ENCODE results near the gene RASGRF1.

The RASGRF1 gene

DNA sequence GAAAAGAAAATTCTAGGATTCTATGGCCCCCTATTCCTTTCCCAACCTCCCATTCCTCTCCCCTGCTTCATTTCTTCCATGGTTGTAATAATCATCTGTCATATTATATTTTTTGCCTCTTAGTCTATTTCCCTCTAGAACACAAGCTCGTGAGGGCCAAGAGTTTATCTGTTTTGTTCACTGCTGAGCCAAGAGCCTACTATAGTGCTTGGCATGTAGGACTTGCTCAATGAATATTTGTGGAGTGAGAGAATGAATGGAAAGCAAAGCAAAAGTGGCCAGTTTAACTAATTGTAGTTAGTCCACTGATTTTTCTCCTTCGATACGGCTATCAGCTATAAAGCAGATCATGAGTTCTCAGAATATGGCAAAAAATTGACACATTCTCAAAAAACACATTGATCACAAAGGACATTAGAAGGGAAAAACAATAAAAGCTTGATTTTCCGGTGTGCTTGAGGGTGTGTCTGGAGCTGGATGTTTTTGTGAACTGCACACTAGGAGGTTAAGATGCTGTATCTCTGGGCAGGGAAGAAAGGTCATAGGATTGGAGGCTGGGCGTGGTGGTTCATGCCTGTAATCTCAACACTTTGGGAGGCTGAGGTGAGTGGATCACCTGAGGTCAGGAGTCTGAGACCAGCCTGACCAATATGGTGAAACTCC is 120.8 kb downstream of the RASGRF1 start:
- H3K4me3 ChIP-seq (ENCODE audit: low read depth, low read length): no peak overlapping the region
- TF ChIP-seq, protein P1, sequence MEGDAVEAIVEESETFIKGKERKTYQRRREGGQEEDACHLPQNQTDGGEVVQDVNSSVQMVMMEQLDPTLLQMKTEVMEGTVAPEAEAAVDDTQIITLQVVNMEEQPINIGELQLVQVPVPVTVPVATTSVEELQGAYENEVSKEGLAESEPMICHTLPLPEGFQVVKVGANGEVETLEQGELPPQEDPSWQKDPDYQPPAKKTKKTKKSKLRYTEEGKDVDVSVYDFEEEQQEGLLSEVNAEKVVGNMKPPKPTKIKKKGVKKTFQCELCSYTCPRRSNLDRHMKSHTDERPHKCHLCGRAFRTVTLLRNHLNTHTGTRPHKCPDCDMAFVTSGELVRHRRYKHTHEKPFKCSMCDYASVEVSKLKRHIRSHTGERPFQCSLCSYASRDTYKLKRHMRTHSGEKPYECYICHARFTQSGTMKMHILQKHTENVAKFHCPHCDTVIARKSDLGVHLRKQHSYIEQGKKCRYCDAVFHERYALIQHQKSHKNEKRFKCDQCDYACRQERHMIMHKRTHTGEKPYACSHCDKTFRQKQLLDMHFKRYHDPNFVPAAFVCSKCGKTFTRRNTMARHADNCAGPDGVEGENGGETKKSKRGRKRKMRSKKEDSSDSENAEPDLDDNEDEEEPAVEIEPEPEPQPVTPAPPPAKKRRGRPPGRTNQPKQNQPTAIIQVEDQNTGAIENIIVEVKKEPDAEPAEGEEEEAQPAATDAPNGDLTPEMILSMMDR (IDR thresholded peaks at IDR 0.05; ENCODE audit: low read depth, low read length, missing control alignments): no peak
- DNase-seq (ENCODE audit: low read depth): no peak

DNA sequence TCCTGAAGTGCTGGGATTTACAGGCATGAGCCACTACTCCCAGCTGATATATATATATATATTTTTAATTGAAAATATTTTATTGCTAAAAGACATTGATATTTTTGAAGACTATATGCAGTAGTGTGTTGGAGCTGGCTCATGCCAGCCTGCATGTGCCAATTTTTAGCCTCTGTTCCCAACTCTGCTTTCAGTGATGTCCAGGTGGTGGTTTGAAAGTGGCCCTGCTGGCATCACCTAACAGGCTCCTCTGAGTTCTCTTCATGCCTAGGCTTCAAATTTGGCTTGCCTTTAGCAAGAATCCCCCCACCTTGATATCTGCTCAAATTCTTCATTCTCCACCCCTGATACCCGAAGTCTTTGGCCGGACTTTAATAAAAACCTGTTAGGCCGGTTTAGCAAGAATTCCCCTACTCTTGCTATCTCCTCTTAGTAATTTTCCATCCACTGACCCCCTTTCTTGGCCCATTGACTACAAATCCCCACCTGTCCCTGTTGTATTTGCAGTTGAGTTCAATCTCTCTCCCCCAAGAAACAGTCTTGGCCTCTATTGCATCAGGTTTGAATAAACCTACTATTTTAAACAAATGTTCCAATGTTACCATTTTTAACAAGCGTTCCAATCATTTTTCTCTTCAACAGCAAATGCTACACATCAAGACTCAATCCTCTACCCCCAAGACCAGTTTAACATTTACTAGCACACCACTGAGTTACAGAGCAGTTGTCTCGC is 121.9 kb downstream of the RASGRF1 start:
- TF ChIP-seq, protein P1 (IDR thresholded peaks at IDR 0.05; ENCODE audit: low read depth, low read length, missing control alignments): no peak
- no peak for DNase-seq (ENCODE audit: low read depth)
- H3K4me3 ChIP-seq (ENCODE audit: low read depth, low read length): no peak overlapping the region

DNA sequence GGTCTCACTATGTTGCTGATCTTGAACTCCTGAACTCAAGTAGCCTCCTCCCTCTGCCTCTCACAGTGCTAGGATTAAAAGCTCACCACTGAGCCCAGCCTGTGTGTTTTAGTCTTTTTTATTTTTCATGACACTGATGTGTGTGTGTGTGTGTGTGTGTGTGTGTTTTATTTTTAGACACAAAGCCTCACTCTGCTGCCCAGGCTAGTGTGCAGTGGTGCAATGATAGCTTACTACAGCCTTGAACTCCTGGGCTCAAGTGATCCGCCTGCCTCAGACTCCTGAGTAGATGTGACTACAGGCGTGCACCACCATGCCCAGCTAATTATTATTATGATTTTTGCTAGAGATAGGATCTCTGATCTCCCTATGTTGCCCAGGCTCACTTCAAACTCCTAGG is 122.5 kb downstream of the RASGRF1 start:
- no peak overlapping the region for H3K4me3 ChIP-seq (ENCODE audit: low read depth, low read length)

DNA sequence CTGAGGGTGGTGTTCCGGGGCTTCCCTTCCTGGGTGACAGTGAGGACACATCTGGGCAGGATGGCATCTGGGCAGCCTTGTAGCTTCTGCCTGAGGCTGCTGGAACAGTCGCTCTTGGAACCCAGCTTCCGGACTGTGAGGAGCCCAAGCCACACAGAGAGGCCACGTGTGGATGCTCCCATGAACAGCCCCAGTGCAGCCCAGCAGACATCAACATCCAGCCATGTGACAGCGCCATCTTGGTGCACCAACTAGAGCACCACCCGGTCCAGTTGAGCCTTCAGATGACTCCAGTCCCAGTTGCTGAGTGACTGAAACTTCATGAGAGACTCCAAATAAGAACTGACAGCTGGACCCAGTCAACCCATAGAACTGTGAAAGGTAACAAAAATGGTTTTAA is 130.3 kb downstream of the RASGRF1 start:
- DNase-seq (ENCODE audit: low read depth): no peak
- TF ChIP-seq, protein P1 (IDR thresholded peaks at IDR 0.05; ENCODE audit: low read depth, low read length, missing control alignments): no peak

More for the DNA sequence above, 122.5 kb downstream of the RASGRF1 start:
- TF ChIP-seq, protein P1 (IDR thresholded peaks at IDR 0.05; ENCODE audit: low read depth, low read length, missing control alignments): no peak
- no peak for DNase-seq (ENCODE audit: low read depth)

DNA sequence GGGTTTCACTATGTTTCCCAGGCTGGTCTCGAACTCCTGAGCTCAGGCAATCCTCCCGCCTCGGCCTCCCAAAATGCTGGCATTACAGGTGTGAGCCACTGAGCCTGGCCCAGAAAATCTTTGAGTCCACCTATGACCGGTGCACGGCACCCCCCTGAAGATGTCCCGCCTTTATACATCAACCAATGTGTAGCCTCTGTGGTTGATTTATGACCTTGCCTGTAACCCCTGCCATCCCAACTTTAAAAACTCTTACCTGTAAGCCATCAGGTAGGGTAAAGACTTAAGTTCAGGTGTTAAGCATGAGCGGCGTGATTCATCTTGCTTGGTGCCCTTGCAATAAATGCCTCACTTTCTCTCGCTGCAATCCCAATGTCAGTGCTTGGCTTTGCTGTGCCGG is 131.2 kb downstream of the RASGRF1 start:
- TF ChIP-seq, protein P1 (IDR thresholded peaks at IDR 0.05; ENCODE audit: low read depth, low read length, missing control alignments): no peak
- no peak for DNase-seq (ENCODE audit: low read depth)
- H3K4me3 ChIP-seq (ENCODE audit: low read depth, low read length): no peak overlapping the region

More for the DNA sequence above, 130.3 kb downstream of the RASGRF1 start:
- H3K4me3 ChIP-seq (ENCODE audit: low read depth, low read length): no peak overlapping the region

DNA sequence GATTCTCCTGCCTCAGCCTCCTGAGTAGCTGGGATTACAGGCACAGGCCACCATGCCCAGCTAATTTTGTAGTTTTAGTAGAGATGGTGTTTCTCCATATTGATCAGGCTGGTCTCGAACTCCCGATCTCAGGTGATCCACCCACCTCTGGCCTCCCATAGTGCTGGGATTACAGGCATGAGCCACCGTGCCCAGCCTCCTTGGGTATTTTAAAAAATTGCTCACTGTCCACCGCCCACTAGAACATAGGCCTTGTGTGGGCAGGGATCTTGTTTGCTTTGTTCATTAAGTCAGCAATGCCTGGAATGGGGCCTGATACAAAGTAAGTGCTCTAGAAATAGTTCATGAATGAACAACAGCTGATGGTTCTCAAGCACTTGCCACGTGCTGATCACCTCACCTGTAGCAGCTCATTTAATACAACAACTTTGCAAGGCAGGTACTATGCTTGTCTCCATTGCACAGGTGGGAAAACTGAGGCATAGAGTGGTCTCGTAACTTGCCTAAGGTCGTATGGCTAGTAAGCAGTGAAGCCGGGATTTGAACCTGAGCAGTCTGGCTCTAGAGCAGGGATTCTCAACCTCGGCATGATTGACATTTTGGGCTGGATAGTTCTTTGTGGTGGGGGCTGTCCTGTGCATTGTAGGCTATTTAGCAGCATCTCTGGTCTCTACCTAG is 133.0 kb downstream of the RASGRF1 start:
- TF ChIP-seq, protein P1 (IDR thresholded peaks at IDR 0.05; ENCODE audit: low read depth, low read length, missing control alignments): no peak

More for the DNA sequence above, 133.0 kb downstream of the RASGRF1 start:
- no peak for DNase-seq (ENCODE audit: low read depth)
- H3K4me3 ChIP-seq (ENCODE audit: low read depth, low read length): no peak overlapping the region

Data from GM12864 (cell line).